ENCODE measurements around the gene TBC1D4.

Gene TBC1D4

DNA sequence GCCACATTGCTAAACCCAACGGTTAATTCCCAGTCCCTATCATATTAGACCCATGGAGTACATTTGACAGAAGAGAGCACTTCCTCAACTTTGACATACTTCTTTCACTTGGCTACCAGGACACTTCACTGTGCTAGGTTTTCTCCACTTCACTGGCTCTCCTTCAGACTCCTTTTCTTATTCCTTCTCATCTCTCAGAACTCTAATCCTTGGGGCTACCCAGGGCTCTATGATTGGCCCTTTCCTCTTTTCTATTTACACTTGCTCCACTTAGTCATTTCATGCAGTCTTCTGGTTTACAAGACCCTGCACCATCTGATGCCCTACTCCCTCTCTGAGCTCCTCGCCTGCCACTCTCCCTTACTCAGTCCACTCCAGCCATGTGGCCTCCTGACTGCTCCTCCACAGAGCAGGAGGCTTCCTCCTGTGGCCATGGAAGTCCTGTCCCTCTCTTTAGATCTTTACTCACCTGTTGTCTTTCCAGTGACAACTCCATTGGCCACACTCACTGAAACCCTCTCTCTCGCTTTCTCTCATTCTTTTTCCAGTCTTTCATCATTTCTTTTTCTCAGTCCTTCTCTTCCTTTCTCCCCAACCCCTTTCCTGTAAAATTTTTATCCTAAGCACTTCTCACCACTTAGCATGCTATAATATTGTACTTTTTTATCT is 90.4 kb downstream of the TBC1D4 start:
- Histone ChIP-seq H3K4me3 (ENCODE audit: low read depth, low read length) (no peak overlapping the region), H3K4me1 (ENCODE audit: control insufficient read depth, insufficient read depth, low read length, unreplicated experiment) (no peaks in the 10 kb centered on the region), H3K27me3 (ENCODE audit: insufficient read depth, low read length) (no peaks in the 10 kb centered on the region), H3K27ac (ENCODE audit: low read depth, low read length) (no peak overlapping the region), H2AFZ (ENCODE audit: low read length, unreplicated experiment) (no peak overlapping the region), H3K36me3 (ENCODE audit: insufficient read depth, low read length) (no peaks in the 10 kb centered on the region), H3K79me2 (ENCODE audit: control insufficient read depth, insufficient read depth, low read length, unreplicated experiment) (no peaks in the 10 kb centered on the region)

- Histone ChIP-seq H2AFZ (ENCODE audit: low read length, unreplicated experiment) (no peak overlapping the region), H3K27me3 (ENCODE audit: insufficient read depth, low read length) (no peaks in the 10 kb centered on the region), H3K4me1 (ENCODE audit: control insufficient read depth, insufficient read depth, low read length, unreplicated experiment) (no peaks in the 10 kb centered on the region), H3K79me2 (ENCODE audit: control insufficient read depth, insufficient read depth, low read length, unreplicated experiment) (no peaks in the 10 kb centered on the region), H3K27ac (ENCODE audit: low read depth, low read length) (no peak overlapping the region), H3K36me3 (ENCODE audit: insufficient read depth, low read length) (no peaks in the 10 kb centered on the region), H3K4me3 (ENCODE audit: low read depth, low read length) (no peak overlapping the region)
Measured at GRCh38 chr13:75390229-75390628, 91.7 kb downstream of the TBC1D4 start.

- Histone ChIP-seq H2AFZ (ENCODE audit: low read length, unreplicated experiment) (no peak overlapping the region), H3K36me3 (ENCODE audit: insufficient read depth, low read length) (no peaks in the 10 kb centered on the region), H3K27me3 (ENCODE audit: insufficient read depth, low read length) (no peaks in the 10 kb centered on the region), H3K79me2 (ENCODE audit: control insufficient read depth, insufficient read depth, low read length, unreplicated experiment) (no peaks in the 10 kb centered on the region), H3K4me3 (ENCODE audit: low read depth, low read length) (no peak overlapping the region), H3K27ac (ENCODE audit: low read depth, low read length) (no peak overlapping the region), H3K4me1 (ENCODE audit: control insufficient read depth, insufficient read depth, low read length, unreplicated experiment) (no peaks in the 10 kb centered on the region)
Measured at GRCh38 chr13:75385708-75386083, 96.3 kb downstream of the TBC1D4 start.

DNA sequence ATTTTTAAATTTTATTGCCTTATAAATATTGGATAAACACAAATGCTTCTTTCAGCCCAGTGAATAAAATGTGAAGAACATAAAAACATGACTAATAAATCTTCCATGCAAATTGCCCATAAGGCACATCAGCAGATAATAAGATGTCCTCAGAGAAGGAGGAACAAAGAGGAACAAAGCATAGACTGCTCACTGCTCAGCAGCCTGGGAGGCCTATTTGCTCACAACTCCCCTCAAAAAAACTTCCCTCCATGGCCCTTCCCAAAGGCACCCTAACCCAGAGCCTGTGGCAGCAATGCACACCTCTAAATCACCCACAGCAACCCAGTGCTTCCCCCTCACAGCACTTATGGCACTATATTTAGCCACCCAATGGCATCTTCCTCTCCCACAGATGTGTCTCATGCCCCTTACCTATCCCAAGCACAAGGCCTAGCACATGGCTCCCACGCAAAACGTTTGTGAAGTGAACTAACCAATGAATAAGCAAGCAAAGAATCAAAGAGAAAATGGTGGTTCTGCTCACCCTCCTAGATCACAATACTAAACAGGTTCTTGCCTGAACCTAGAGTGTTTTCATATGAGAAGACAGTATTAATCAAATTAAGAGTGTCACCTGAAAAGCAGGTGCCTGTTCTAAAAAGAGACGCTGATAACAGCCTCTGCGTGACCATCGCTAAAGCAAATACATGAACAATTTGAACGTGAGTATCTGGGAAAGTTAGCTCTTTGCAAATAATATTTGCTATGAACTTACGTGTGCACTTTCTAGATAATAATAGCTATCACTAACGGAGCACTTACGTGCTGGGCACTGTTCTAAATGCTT is 96.9 kb downstream of the TBC1D4 start:
- no peak overlapping the region for H3K27ac ChIP-seq (ENCODE audit: low read depth, low read length)
- no peaks in the 10 kb centered on the region for H3K79me2 ChIP-seq (ENCODE audit: control insufficient read depth, insufficient read depth, low read length, unreplicated experiment)
- H3K4me1 ChIP-seq (ENCODE audit: control insufficient read depth, insufficient read depth, low read length, unreplicated experiment), result no peaks in the 10 kb centered on the region
- H3K27me3 ChIP-seq (ENCODE audit: insufficient read depth, low read length), result no peaks in the 10 kb centered on the region
- H2AFZ ChIP-seq (ENCODE audit: low read length, unreplicated experiment), result no peak overlapping the region
- no peaks in the 10 kb centered on the region for H3K36me3 ChIP-seq (ENCODE audit: insufficient read depth, low read length)
- H3K4me3 ChIP-seq (ENCODE audit: low read depth, low read length), result no peak overlapping the region

GRCh38 chr13:75383064-75383715 is 98.8 kb downstream of the TBC1D4 start:
- no peak overlapping the region for H3K27ac ChIP-seq (ENCODE audit: low read depth, low read length)
- H3K36me3 ChIP-seq (ENCODE audit: insufficient read depth, low read length), result no peaks in the 10 kb centered on the region
- no peaks in the 10 kb centered on the region for H3K27me3 ChIP-seq (ENCODE audit: insufficient read depth, low read length)
- H3K4me3 ChIP-seq (ENCODE audit: low read depth, low read length), result no peak overlapping the region
- H3K79me2 ChIP-seq (ENCODE audit: control insufficient read depth, insufficient read depth, low read length, unreplicated experiment), result no peaks in the 10 kb centered on the region
- H3K4me1 ChIP-seq (ENCODE audit: control insufficient read depth, insufficient read depth, low read length, unreplicated experiment), result no peaks in the 10 kb centered on the region
- no peak overlapping the region for H2AFZ ChIP-seq (ENCODE audit: low read length, unreplicated experiment)

- Histone ChIP-seq H3K79me2 (ENCODE audit: control insufficient read depth, insufficient read depth, low read length, unreplicated experiment) (no peaks in the 10 kb centered on the region), H3K27ac (ENCODE audit: low read depth, low read length) (no peak overlapping the region), H2AFZ (ENCODE audit: low read length, unreplicated experiment) (no peak overlapping the region), H3K4me3 (ENCODE audit: low read depth, low read length) (no peak overlapping the region), H3K27me3 (ENCODE audit: insufficient read depth, low read length) (no peaks in the 10 kb centered on the region), H3K4me1 (ENCODE audit: control insufficient read depth, insufficient read depth, low read length, unreplicated experiment) (no peaks in the 10 kb centered on the region), H3K36me3 (ENCODE audit: insufficient read depth, low read length) (no peaks in the 10 kb centered on the region)
Measured at GRCh38 chr13:75378301-75378700, 103.7 kb downstream of the TBC1D4 start.

DNA sequence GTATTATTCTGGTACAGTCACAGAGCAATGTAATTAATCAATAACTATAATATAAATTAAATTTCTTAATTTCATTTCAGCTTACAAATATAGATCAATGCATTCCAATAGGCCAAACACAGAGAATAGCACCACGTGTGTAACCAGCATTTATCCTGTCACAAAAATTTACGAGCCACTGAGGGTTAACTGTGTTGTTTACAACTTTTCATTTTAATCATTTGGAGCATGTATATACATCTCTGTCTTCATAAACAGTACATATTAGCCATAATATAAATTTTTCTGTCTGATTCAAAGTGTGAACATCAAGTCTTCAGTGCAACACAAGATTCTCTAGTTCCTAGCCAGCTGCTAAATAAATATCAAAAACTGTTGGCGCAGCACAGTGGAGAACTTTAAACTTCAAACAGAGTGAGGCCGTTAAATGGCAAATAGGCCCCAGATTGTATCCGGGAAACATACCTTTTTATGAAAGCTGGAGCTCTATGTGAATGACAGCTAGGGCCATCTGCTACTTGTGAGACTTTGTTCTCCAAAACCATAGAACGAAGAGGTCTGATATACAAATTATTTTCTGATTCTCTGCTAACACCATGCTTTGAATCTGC is 105.1 kb downstream of the TBC1D4 start:
- Histone ChIP-seq H3K27ac (ENCODE audit: low read depth, low read length) (no peak overlapping the region), H3K79me2 (ENCODE audit: control insufficient read depth, insufficient read depth, low read length, unreplicated experiment) (no peaks in the 10 kb centered on the region), H3K4me1 (ENCODE audit: control insufficient read depth, insufficient read depth, low read length, unreplicated experiment) (no peaks in the 10 kb centered on the region), H3K36me3 (ENCODE audit: insufficient read depth, low read length) (no peaks in the 10 kb centered on the region), H3K4me3 (ENCODE audit: low read depth, low read length) (no peak overlapping the region), H2AFZ (ENCODE audit: low read length, unreplicated experiment) (no peak overlapping the region), H3K27me3 (ENCODE audit: insufficient read depth, low read length) (no peaks in the 10 kb centered on the region)

- H2AFZ ChIP-seq (ENCODE audit: low read length, unreplicated experiment), result no peak overlapping the region
- no peaks in the 10 kb centered on the region for H3K36me3 ChIP-seq (ENCODE audit: insufficient read depth, low read length)
Measured at GRCh38 chr13:75375329-75375728, 106.6 kb downstream of the TBC1D4 start.

DNA sequence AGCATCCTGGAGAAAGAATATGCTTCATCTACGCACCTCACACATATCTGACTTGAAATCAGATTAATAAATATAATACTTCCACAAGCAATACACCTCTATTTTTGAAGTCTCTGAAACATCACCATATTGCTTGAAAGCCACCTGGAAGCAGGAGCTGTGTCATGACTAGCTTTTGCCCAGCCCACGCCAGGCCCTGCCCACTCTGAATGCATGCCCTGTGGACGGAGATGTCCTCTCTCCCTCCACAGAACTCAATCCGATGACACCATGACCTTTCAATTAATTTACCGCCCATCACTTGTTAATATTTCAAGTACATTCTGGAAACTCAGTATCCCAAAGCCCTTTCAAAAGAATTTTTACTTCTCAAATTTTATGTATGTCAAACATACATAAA is 108.0 kb downstream of the TBC1D4 start:
- no peaks in the 10 kb centered on the region for H3K27me3 ChIP-seq (ENCODE audit: insufficient read depth, low read length)

More at GRCh38 chr13:75375329-75375728, 106.6 kb downstream of the TBC1D4 start:
- Histone ChIP-seq H3K27ac (ENCODE audit: low read depth, low read length) (no peak overlapping the region), H3K27me3 (ENCODE audit: insufficient read depth, low read length) (no peaks in the 10 kb centered on the region), H3K79me2 (ENCODE audit: control insufficient read depth, insufficient read depth, low read length, unreplicated experiment) (no peaks in the 10 kb centered on the region), H3K4me3 (ENCODE audit: low read depth, low read length) (no peak overlapping the region), H3K4me1 (ENCODE audit: control insufficient read depth, insufficient read depth, low read length, unreplicated experiment) (peaks cover 2% of the 10 kb centered on the region)

DNA sequence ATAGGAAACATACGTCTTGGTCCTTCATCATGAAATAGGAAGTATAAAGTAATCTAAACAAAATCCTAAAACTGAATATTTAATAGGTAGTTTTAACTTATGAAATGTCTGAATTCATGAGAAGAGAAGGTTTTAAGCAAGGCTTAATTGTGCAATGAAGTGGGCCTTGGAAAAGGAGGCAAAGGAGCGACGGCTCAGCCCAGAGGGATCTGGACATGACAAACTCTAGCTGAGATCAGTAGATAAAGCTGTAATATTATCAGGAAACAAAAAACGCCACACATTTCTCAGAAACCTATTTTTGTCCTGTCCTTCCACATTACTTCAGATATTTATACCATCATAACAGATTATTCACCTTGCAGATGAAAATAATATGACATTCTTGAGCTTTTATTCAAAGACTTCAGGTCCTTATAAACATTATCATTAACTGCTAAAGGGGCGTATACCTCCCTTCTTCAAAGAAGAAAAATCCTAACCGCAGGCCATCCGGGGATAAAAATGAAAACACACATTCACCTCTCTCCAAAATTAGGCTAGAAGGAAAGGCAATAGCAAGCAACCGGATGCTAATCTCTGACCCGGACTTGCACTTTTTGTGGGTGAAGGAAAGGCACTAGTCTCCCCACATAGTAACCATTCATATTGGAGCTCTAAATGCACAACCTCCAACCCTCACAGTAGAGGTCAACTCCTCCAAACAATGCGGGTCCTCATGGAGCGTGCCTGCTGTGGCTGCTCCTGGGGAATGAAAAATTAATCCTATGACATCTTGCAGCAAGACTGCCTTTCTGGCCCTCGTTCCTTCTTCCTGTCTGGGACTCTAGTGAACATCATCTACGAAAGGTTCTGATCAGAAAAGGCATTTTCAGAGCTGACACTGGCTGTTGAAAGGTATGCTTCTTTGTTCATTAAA is 108.8 kb downstream of the TBC1D4 start:
- Histone ChIP-seq H3K27me3 (ENCODE audit: insufficient read depth, low read length) (no peaks in the 10 kb centered on the region), H2AFZ (ENCODE audit: low read length, unreplicated experiment) (no peak overlapping the region), H3K27ac (ENCODE audit: low read depth, low read length) (no peak overlapping the region), H3K79me2 (ENCODE audit: control insufficient read depth, insufficient read depth, low read length, unreplicated experiment) (no peaks in the 10 kb centered on the region), H3K4me1 (ENCODE audit: control insufficient read depth, insufficient read depth, low read length, unreplicated experiment) (peaks cover 21% of the 10 kb centered on the region), H3K4me3 (ENCODE audit: low read depth, low read length) (no peak overlapping the region), H3K36me3 (ENCODE audit: insufficient read depth, low read length) (no peaks in the 10 kb centered on the region)

More for the DNA sequence above, 108.0 kb downstream of the TBC1D4 start:
- no peaks in the 10 kb centered on the region for H3K36me3 ChIP-seq (ENCODE audit: insufficient read depth, low read length)
- no peak overlapping the region for H2AFZ ChIP-seq (ENCODE audit: low read length, unreplicated experiment)
- H3K4me1 ChIP-seq (ENCODE audit: control insufficient read depth, insufficient read depth, low read length, unreplicated experiment), result peaks cover 15% of the 10 kb centered on the region
- no peak overlapping the region for H3K4me3 ChIP-seq (ENCODE audit: low read depth, low read length)
- H3K27ac ChIP-seq (ENCODE audit: low read depth, low read length), result no peak overlapping the region
- H3K79me2 ChIP-seq (ENCODE audit: control insufficient read depth, insufficient read depth, low read length, unreplicated experiment), result no peaks in the 10 kb centered on the region

Measured in ACC112 (cell line).